Pancreas (tissue), 10 donors: ENCODE measurements around the gene PRAC2. TPM values are rescaled to one million over a fixed set of nuclear protein-coding genes. Genes with fewer than 3 reads are reported as not detected.

Source experiments
- ATAC-seq, 4 donors: fragments of 200-7000 bp; cut with Tn5 transposase; one replicate each; pipeline versions ENCODE4 v1.8.0 to v1.9.1; 2020; ENCODE audit warnings: mild to moderate bottlenecking in 4 of 4, moderate library complexity in 4 of 4
- DNase-seq, 6 donors: peaks; one replicate each; pipeline ENCODE4 v3.0.0-alpha.2; 2020
- FAIRE-seq: peaks from 2 replicates; lab custom pipeline; 2012; peaks lifted over from hg19 to GRCh38; lab: Jason Lieb, UNC
- H3K27ac ChIP-seq, 4 donors: fragments of 200-600 bp; sonication (generic); 1 replicate in 3 of 4; 2 replicates in 1 of 4; pipeline versions ENCODE4 v1.5.0 to v1.8.0; 2020
- H3K27me3 ChIP-seq, 4 donors: fragments of 200-600 bp; one replicate each; pipeline ENCODE4 v1.8.0; 2021
- H3K36me3 ChIP-seq, 3 donors: fragments of 200-600 bp; sonication (generic) in 1 of 3; one replicate each; pipeline versions ENCODE4 v1.5.0 to v1.8.0; 2020 to 2021
- H3K4me1 ChIP-seq, 3 donors: fragments of 200-600 bp; one replicate each; pipeline ENCODE4 v1.8.0; 2021
- H3K4me3 ChIP-seq, 4 donors: fragments of 200-600 bp; sonication (generic) in 2 of 4; one replicate each; pipeline versions ENCODE4 v1.5.0 to v1.8.0; 2020 to 2021
- H3K9me3 ChIP-seq, 4 donors: fragments of 200-600 bp; one replicate each; pipeline ENCODE4 v1.8.0; 2021
- CTCF ChIP-seq, 4 donors: fragments of 200-600 bp; sonication (generic) in 3 of 4; IDR thresholded peaks; one replicate each; pipeline versions ENCODE4 v1.5.0 to v1.8.0; 2021; ENCODE audit warnings: antibody characterized with exemption in 4 of 4
- WGBS, 2 donors: extraction: QIAGEN DNeasy Blood & Tissue Kit; methylation state at CpG; one replicate each; pipeline ENCODE4 v1.1.7; 2013; 5-methylcytosine and 5-hydroxymethylcytosine counted together
- intact Hi-C, 3 donors: fragments of 100-400 bp; cut with DNase I; formaldehyde crosslinking; loops; one replicate each; pipeline versions ENCODE4 v1.11.1 to v1.14.2; 2022
- polyA plus RNA-seq, 2 donors: library from polyadenylated mRNA; stranded (reverse); fragments of 200-250 nt; gene quantifications; one replicate each; pipeline ENCODE4 v1.2.3, GENCODE V29; 2013
- total RNA-seq, 6 donors: library from RNA; stranded (reverse); fragmentation: NEBNext Ultra II Directional in 4 of 6; extraction: Animal tissue kit (Norgen Biotek cat#: 25700) in 4 of 6; gene quantifications; one replicate each; pipeline versions ENCODE4 v1.2.1 to v1.2.4, GENCODE V29; 2021 to 2023
- donor health status: healthy with polysubstance abuse.
- donor health status: DM: no; HTN: no; CAD: no; lungs with moderate emphysema.
- donor health status: DM: no; HTN: no; CAD: no.
- donor health status: control.
- donor health status: control.
- donor health status: Bipolar disorder and iron deficiency.
- donor health status: DM: yes; HTN: yes; CAD: no.
- donor health status: DM: no; HTN: no; CAD: no.
- donor health status: DM: no; HTN: no; CAD: no.
- donor health status: DM: yes; HTN: yes; CAD: no.

PRAC2 gene
- total and polyA plus RNA-seq, 8 donors: not detected

GRCh38 chr17:48747445-48748363 lies 24.7 kb downstream of the PRAC2 start:
- H3K4me3 ChIP-seq: no peak overlapping the region
- peaks cover 14 to 85% (median 36%) of the 10 kb centered on the region in 4 donors for H3K27me3 ChIP-seq
- DNase-seq: no peak
- no peak for FAIRE-seq
- no peaks in the 10 kb centered on the region for H3K4me1 ChIP-seq
- no peaks in the 10 kb centered on the region for H3K36me3 ChIP-seq
- no peak for ATAC-seq
- no peaks in the 10 kb centered on the region for H3K9me3 ChIP-seq
- no peak overlapping the region for H3K27ac ChIP-seq
- intact Hi-C loops: no loop called here
- no peak for TF ChIP-seq CTCF (IDR thresholded peaks at IDR 0.05)
- WGBS, 2 donors: 8 to 11% methylated on average over 52 to 53 of the region's 53 CpGs

- no peak for TF ChIP-seq CTCF (IDR thresholded peaks at IDR 0.05)
Observed at GRCh38 chr17:48748718-48749566, 26.0 kb downstream of the PRAC2 start.

GRCh38 chr17:48749621-48750553 lies 26.9 kb downstream of the PRAC2 start:
- Histone ChIP-seq H3K27me3 (peaks cover 16 to 82% (median 39%) of the 10 kb centered on the region in 4 donors), H3K4me1 (no peaks in the 10 kb centered on the region), H3K4me3 (no peak overlapping the region), H3K27ac (no peak overlapping the region), H3K36me3 (no peaks in the 10 kb centered on the region), H3K9me3 (no peaks in the 10 kb centered on the region)
- intact Hi-C loops: no loop called here
- ATAC-seq: no peak
- DNase-seq: no peak
- 7 to 8% methylated on average over 32 of the region's 32 CpGs for WGBS, 2 donors
- FAIRE-seq: no peak
- TF ChIP-seq CTCF (IDR thresholded peaks at IDR 0.05): no peak

More at GRCh38 chr17:48748718-48749566, 26.0 kb downstream of the PRAC2 start:
- Histone ChIP-seq H3K36me3 (no peaks in the 10 kb centered on the region), H3K27me3 (peaks cover 14 to 81% (median 38%) of the 10 kb centered on the region in 4 donors), H3K4me3 (no peak overlapping the region), H3K27ac (no peak overlapping the region), H3K4me1 (no peaks in the 10 kb centered on the region), H3K9me3 (no peaks in the 10 kb centered on the region)
- FAIRE-seq (peak; percentile 91), DNase-seq (no peak), ATAC-seq (no peak)
- intact Hi-C loops: no loop called here
- 20 to 27% methylated on average over 16 of the region's 16 CpGs for WGBS, 2 donors

- no peak for ATAC-seq
- WGBS, 2 donors: 0 to 4% methylated on average over 3 of the region's 3 CpGs
- H3K27me3 ChIP-seq: peaks cover 23 to 82% (median 43%) of the 10 kb centered on the region in 4 donors
Observed at GRCh38 chr17:48751172-48751571, 28.2 kb downstream of the PRAC2 start.

More at GRCh38 chr17:48751172-48751571, 28.2 kb downstream of the PRAC2 start:
- no peaks in the 10 kb centered on the region for H3K36me3 ChIP-seq
- TF ChIP-seq CTCF (IDR thresholded peaks at IDR 0.05): no peak
- H3K4me3 ChIP-seq: no peak overlapping the region
- no peaks in the 10 kb centered on the region for H3K9me3 ChIP-seq
- no peaks in the 10 kb centered on the region for H3K4me1 ChIP-seq
- no peak overlapping the region for H3K27ac ChIP-seq
- DNase-seq (no peak), FAIRE-seq (no peak)
- intact Hi-C loops: no loop called here
